Measurements from ENCODE around the gene WEE2.

Gene WEE2

GRCh38 chr7:141708351-141708750 lies at the start of gene WEE2:
Gene WEE2 (plus strand): TSS chr7:141708353. CDS start chr7:141708759, 406 bp downstream.
- H3K9me3 ChIP-seq (ENCODE audit: control insufficient read depth, low read depth, low read length): no peaks in the 10 kb centered on the region
- H3K27ac ChIP-seq (ENCODE audit: low read length): no peak within 1 kb of the TSS

DNA sequence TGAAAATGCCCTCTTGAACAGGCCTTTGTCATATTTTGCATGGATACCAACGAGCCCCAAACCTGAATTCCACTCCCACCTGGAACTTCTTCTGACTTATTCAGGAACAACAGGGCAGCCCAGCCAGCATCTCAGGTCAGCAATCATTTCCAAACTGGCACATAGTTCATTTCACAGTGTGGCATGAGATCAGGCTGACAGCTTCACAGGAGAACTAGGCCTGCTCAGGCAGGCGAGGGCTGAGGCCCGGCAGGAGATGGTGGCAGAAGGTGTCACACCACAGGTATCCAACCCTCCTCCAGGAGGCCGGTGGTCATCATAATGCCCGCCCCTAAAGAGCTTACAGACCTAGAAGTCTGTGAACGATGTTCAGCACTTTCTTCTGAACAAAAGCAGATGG lies 48.7 kb upstream of the WEE2 start:
- H3K9me3 ChIP-seq (ENCODE audit: control insufficient read depth, low read depth, low read length): no peaks in the 10 kb centered on the region
- no peaks in the 10 kb centered on the region for H3K27me3 ChIP-seq (ENCODE audit: control insufficient read depth, insufficient read depth, low read length)
- no peak overlapping the region for H3K27ac ChIP-seq (ENCODE audit: low read length)
- peaks cover 3% of the 10 kb centered on the region for H3K4me1 ChIP-seq (ENCODE audit: control insufficient read depth, low read depth, low read length)
- H3K9ac ChIP-seq (ENCODE audit: low read length): no peak overlapping the region
- peaks cover 34% of the 10 kb centered on the region for H3K36me3 ChIP-seq (ENCODE audit: control insufficient read depth, low read depth, low read length)
- no peak overlapping the region for H3K4me3 ChIP-seq (ENCODE audit: low read length)

More at GRCh38 chr7:141708351-141708750, at the start of gene WEE2:
- H3K27me3 ChIP-seq (ENCODE audit: control insufficient read depth, insufficient read depth, low read length): peaks cover 5% of the 10 kb centered on the region
- H3K4me1 ChIP-seq (ENCODE audit: control insufficient read depth, low read depth, low read length): peaks cover 7% of the 10 kb centered on the region
- no peaks in the 10 kb centered on the region for H3K36me3 ChIP-seq (ENCODE audit: control insufficient read depth, low read depth, low read length)
- no peak within 1 kb of the TSS for H3K4me3 ChIP-seq (ENCODE audit: low read length)
- no peak within 1 kb of the TSS for H3K9ac ChIP-seq (ENCODE audit: low read length)

DNA sequence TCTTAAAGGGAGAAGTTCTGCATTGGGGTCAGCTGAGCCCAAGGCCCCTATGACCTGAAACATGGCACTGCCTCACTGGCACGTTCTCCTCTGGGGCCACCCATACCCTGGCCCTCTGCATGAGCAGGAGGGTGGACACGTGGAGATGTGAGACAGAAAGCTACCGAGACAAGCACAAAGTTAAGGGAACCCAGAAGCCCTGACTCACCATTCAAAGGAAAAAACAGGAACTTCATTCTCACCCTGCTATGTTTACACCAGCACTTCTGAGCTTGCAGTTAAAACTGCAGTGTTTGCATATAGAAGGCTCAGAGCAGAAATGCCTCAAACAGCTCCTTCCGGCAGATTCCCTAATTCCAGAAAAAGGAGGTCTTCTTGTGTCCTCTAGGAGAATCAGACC lies 47.9 kb upstream of the WEE2 start:
- Histone ChIP-seq H3K27ac (ENCODE audit: low read length) (no peak overlapping the region), H3K36me3 (ENCODE audit: control insufficient read depth, low read depth, low read length) (peaks cover 36% of the 10 kb centered on the region), H3K4me3 (ENCODE audit: low read length) (no peak overlapping the region), H3K27me3 (ENCODE audit: control insufficient read depth, insufficient read depth, low read length) (no peaks in the 10 kb centered on the region), H3K4me1 (ENCODE audit: control insufficient read depth, low read depth, low read length) (no peaks in the 10 kb centered on the region), H3K9me3 (ENCODE audit: control insufficient read depth, low read depth, low read length) (no peaks in the 10 kb centered on the region), H3K9ac (ENCODE audit: low read length) (no peak overlapping the region)

GRCh38 chr7:141663081-141663849 lies 44.9 kb upstream of the WEE2 start:
- Histone ChIP-seq H3K4me1 (ENCODE audit: control insufficient read depth, low read depth, low read length) (peaks cover 5% of the 10 kb centered on the region), H3K27ac (ENCODE audit: low read length) (no peak overlapping the region), H3K27me3 (ENCODE audit: control insufficient read depth, insufficient read depth, low read length) (no peaks in the 10 kb centered on the region), H3K9ac (ENCODE audit: low read length) (no peak overlapping the region), H3K4me3 (ENCODE audit: low read length) (no peak overlapping the region), H3K9me3 (ENCODE audit: control insufficient read depth, low read depth, low read length) (no peaks in the 10 kb centered on the region), H3K36me3 (ENCODE audit: control insufficient read depth, low read depth, low read length) (peaks cover 36% of the 10 kb centered on the region)

GRCh38 chr7:141664450-141664849 lies 43.7 kb upstream of the WEE2 start:
- Histone ChIP-seq H3K36me3 (ENCODE audit: control insufficient read depth, low read depth, low read length) (peaks cover 31% of the 10 kb centered on the region), H3K4me3 (ENCODE audit: low read length) (no peak overlapping the region)

GRCh38 chr7:141665208-141666035 lies 42.7 kb upstream of the WEE2 start:
- H3K9me3 ChIP-seq (ENCODE audit: control insufficient read depth, low read depth, low read length): no peaks in the 10 kb centered on the region
- H3K4me1 ChIP-seq (ENCODE audit: control insufficient read depth, low read depth, low read length): peaks cover 5% of the 10 kb centered on the region
- no peak overlapping the region for H3K4me3 ChIP-seq (ENCODE audit: low read length)
- H3K36me3 ChIP-seq (ENCODE audit: control insufficient read depth, low read depth, low read length): peaks cover 24% of the 10 kb centered on the region
- no peak overlapping the region for H3K27ac ChIP-seq (ENCODE audit: low read length)
- no peak overlapping the region for H3K9ac ChIP-seq (ENCODE audit: low read length)
- H3K27me3 ChIP-seq (ENCODE audit: control insufficient read depth, insufficient read depth, low read length): no peaks in the 10 kb centered on the region

More at GRCh38 chr7:141664450-141664849, 43.7 kb upstream of the WEE2 start:
- Histone ChIP-seq H3K4me1 (ENCODE audit: control insufficient read depth, low read depth, low read length) (peaks cover 5% of the 10 kb centered on the region), H3K9me3 (ENCODE audit: control insufficient read depth, low read depth, low read length) (no peaks in the 10 kb centered on the region), H3K27me3 (ENCODE audit: control insufficient read depth, insufficient read depth, low read length) (no peaks in the 10 kb centered on the region), H3K27ac (ENCODE audit: low read length) (no peak overlapping the region), H3K9ac (ENCODE audit: low read length) (no peak overlapping the region)

- Histone ChIP-seq H3K9me3 (ENCODE audit: control insufficient read depth, low read depth, low read length) (no peaks in the 10 kb centered on the region), H3K9ac (ENCODE audit: low read length) (no peak overlapping the region), H3K4me1 (ENCODE audit: control insufficient read depth, low read depth, low read length) (peaks cover 5% of the 10 kb centered on the region), H3K27ac (ENCODE audit: low read length) (no peak overlapping the region), H3K36me3 (ENCODE audit: control insufficient read depth, low read depth, low read length) (peaks cover 22% of the 10 kb centered on the region), H3K27me3 (ENCODE audit: control insufficient read depth, insufficient read depth, low read length) (no peaks in the 10 kb centered on the region), H3K4me3 (ENCODE audit: low read length) (no peak overlapping the region)
Observed at GRCh38 chr7:141666071-141666470, 42.1 kb upstream of the WEE2 start.

DNA sequence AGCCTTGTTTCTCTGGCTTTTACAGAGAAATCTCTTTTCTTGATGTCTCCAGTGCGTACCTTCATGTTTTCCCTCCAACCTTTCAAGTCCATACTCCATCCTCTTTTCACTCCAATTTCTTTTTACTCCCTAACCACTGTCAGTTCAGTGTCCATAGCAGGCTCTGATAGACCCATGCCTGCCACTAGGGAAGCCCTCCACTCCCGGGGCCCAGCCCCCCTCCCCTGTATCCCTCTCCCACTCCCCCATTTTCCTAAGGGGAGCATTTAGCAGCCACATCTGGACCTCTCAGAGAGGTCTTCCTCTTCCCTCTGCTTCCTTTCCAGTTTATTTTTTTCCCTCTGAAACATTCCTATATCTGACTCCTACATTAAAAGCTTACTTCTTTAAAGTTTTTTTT lies 39.3 kb upstream of the WEE2 start:
- Histone ChIP-seq H3K9me3 (ENCODE audit: control insufficient read depth, low read depth, low read length) (no peaks in the 10 kb centered on the region), H3K27me3 (ENCODE audit: control insufficient read depth, insufficient read depth, low read length) (no peaks in the 10 kb centered on the region), H3K9ac (ENCODE audit: low read length) (no peak overlapping the region), H3K4me1 (ENCODE audit: control insufficient read depth, low read depth, low read length) (peaks cover 5% of the 10 kb centered on the region), H3K36me3 (ENCODE audit: control insufficient read depth, low read depth, low read length) (peaks cover 4% of the 10 kb centered on the region), H3K4me3 (ENCODE audit: low read length) (no peak overlapping the region), H3K27ac (ENCODE audit: low read length) (no peak overlapping the region)

DNA sequence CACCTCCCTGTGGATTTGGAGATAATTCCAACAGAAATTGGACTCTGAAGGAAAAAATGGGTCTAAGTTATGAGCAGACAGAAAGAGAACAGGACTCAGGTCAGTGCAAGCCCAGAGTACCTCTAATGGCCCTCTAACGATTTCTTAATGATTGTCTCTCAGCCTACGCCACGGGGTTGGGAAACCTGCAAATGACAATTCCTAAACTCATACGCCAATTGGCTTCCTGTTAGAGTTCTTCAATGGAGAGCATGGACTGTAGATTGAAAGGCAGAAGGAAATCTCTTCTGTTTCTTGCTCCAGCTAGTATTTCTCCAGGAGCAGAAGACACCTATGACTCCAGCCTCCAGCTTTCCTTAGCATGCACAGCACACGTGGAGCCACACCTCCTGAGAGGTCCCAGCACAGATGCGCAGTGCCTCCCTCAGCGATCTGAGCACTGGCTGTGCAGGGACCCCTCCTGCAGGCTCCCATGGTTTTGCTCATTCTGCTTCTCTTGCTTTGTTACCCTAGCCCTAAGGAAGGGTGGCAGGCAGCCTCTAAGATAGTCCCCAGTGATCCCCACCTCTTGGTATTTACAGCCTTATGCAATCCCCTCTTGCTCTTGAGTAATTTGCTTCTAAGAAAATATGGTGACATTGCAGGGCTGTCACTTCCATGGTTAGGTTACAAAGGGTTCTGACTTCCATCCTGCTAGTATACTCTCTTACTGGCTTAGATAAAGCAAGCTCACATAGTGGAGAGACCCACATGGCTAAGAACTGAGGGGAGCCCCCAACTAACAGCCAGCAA lies 36.3 kb upstream of the WEE2 start:
- Histone ChIP-seq H3K27me3 (ENCODE audit: control insufficient read depth, insufficient read depth, low read length) (no peaks in the 10 kb centered on the region), H3K4me3 (ENCODE audit: low read length) (no peak overlapping the region), H3K9ac (ENCODE audit: low read length) (no peak overlapping the region), H3K9me3 (ENCODE audit: control insufficient read depth, low read depth, low read length) (no peaks in the 10 kb centered on the region), H3K27ac (ENCODE audit: low read length) (no peak overlapping the region), H3K36me3 (ENCODE audit: control insufficient read depth, low read depth, low read length) (no peaks in the 10 kb centered on the region), H3K4me1 (ENCODE audit: control insufficient read depth, low read depth, low read length) (peaks cover 5% of the 10 kb centered on the region)

GRCh38 chr7:141673346-141673745 lies 34.8 kb upstream of the WEE2 start:
- no peak overlapping the region for H3K27ac ChIP-seq (ENCODE audit: low read length)

DNA sequence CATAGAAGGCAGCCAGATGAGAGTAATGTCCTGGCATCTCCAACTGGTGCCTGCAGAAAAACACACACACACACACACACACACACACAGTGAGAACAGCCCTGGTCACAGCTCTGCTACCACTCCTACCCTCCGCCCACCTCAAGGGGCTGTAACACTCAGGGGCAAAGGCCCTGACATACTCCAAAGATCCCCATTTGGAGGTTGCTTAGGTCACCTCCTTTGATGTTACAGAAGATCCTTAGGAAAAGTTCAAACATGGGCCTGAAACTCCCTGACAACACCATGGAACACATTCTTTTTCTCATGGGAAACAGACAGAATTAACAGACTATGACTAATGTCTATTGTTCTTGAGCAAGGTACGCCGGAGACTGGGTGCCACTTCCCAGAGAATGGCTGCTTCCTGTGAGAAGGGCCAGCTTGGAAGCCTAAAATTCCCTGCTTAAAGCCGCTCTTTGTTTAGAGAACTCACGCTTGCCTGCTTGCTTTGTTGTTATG lies 33.9 kb upstream of the WEE2 start:
- H3K27me3 ChIP-seq (ENCODE audit: control insufficient read depth, insufficient read depth, low read length): no peaks in the 10 kb centered on the region
- no peak overlapping the region for H3K9ac ChIP-seq (ENCODE audit: low read length)
- no peaks in the 10 kb centered on the region for H3K36me3 ChIP-seq (ENCODE audit: control insufficient read depth, low read depth, low read length)
- H3K4me1 ChIP-seq (ENCODE audit: control insufficient read depth, low read depth, low read length): no peaks in the 10 kb centered on the region
- H3K27ac ChIP-seq (ENCODE audit: low read length): no peak overlapping the region
- no peak overlapping the region for H3K4me3 ChIP-seq (ENCODE audit: low read length)
- H3K9me3 ChIP-seq (ENCODE audit: control insufficient read depth, low read depth, low read length): no peaks in the 10 kb centered on the region

More at GRCh38 chr7:141673346-141673745, 34.8 kb upstream of the WEE2 start:
- Histone ChIP-seq H3K27me3 (ENCODE audit: control insufficient read depth, insufficient read depth, low read length) (no peaks in the 10 kb centered on the region), H3K4me3 (ENCODE audit: low read length) (no peak overlapping the region), H3K4me1 (ENCODE audit: control insufficient read depth, low read depth, low read length) (no peaks in the 10 kb centered on the region), H3K9ac (ENCODE audit: low read length) (no peak overlapping the region), H3K36me3 (ENCODE audit: control insufficient read depth, low read depth, low read length) (no peaks in the 10 kb centered on the region), H3K9me3 (ENCODE audit: control insufficient read depth, low read depth, low read length) (no peaks in the 10 kb centered on the region)
